CD4-positive, alpha-beta T cell (primary cell): ENCODE results near the gene C15orf62. TPM values are rescaled to one million over a fixed set of nuclear protein-coding genes. Genes with fewer than 3 reads are reported as not detected.

ENCODE experiments used
- ATAC-seq: fragments of 200-7000 bp; cut with Tn5 transposase; one replicate; pipeline ENCODE4 v1.10.0; 2022; ENCODE audit warnings: mild to moderate bottlenecking; ENCODE audit not compliant: poor library complexity
- CTCF ChIA-PET: fragments of 350-600 bp; sonication (Branson Sonifier 250); formaldehyde crosslinking; loops from one replicate; lab custom pipeline; 2021; ENCODE audit warnings: antibody characterized with exemption, inconsistent platforms; lab: Charles Lee
- POLR2A ChIA-PET: fragments of 350-600 bp; sonication (Branson Sonifier 250); formaldehyde crosslinking; loops from one replicate; lab custom pipeline; 2021; ENCODE audit warnings: antibody characterized with exemption, inconsistent platforms; lab: Charles Lee
- DNase-seq, 14 experiments: peaks; one replicate each; pipeline ENCODE4 v3.0.0-alpha.2; 2013 to 2020; ENCODE audit warnings: mixed read lengths in 2 of 14
- H3K27ac ChIP-seq, 2 donors: one replicate each; pipeline versions ENCODE4 v1.5.1 to v1.7.0; 2013; ENCODE audit warnings: low read length in 2 of 2, low read depth in 1 of 2, mild to moderate bottlenecking in 1 of 2
- H3K27me3 ChIP-seq, 2 experiments: 1 replicate in 1 of 2; 2 replicates in 1 of 2; pipeline versions ENCODE4 v1.6.1 to v1.7.0; 2013; ENCODE audit warnings: low read length in 2 of 2, control low read depth in 1 of 2, mild to moderate bottlenecking in 1 of 2, moderate library complexity in 1 of 2; ENCODE audit not compliant: insufficient read depth in 2 of 2, control insufficient read depth in 1 of 2
- H3K36me3 ChIP-seq: one replicate; pipeline ENCODE4 v1.6.1; 2013; ENCODE audit warnings: low read length, control low read depth; ENCODE audit not compliant: insufficient read depth
- H3K4me1 ChIP-seq: one replicate; pipeline ENCODE4 v1.6.1; 2013; ENCODE audit warnings: low read length, control low read depth; ENCODE audit not compliant: insufficient read depth
- H3K4me3 ChIP-seq: one replicate; pipeline ENCODE4 v1.5.1; 2013; ENCODE audit warnings: mild to moderate bottlenecking, low read length, moderate library complexity
- H3K9me3 ChIP-seq, 2 experiments: 1 replicate in 1 of 2; 2 replicates in 1 of 2; pipeline versions ENCODE4 v1.6.1 to v1.7.0; 2013; ENCODE audit warnings: low read length in 2 of 2, mild to moderate bottlenecking in 2 of 2, control low read depth in 1 of 2, moderate library complexity in 1 of 2; ENCODE audit not compliant: control insufficient read depth in 1 of 2, insufficient read depth in 1 of 2
- H3K27ac Mint-ChIP-seq: one replicate; pipeline ENCODE4 v1.8.0; 2020; ENCODE audit warnings: mixed read lengths
- H3K27me3 Mint-ChIP-seq: one replicate; pipeline ENCODE4 v1.8.0; 2021; ENCODE audit warnings: mixed read lengths
- H3K36me3 Mint-ChIP-seq: one replicate; pipeline ENCODE4 v1.8.0; 2021; ENCODE audit warnings: low read depth, mixed read lengths
- H3K4me1 Mint-ChIP-seq: one replicate; pipeline ENCODE4 v1.8.0; 2021; ENCODE audit warnings: low read depth, mixed read lengths
- H3K4me3 Mint-ChIP-seq: one replicate; pipeline ENCODE4 v1.8.0; 2020; ENCODE audit warnings: mild to moderate bottlenecking, mixed read lengths
- H3K9me3 Mint-ChIP-seq: one replicate; pipeline ENCODE4 v1.8.0; 2020; ENCODE audit warnings: mixed read lengths
- CTCF ChIP-seq: fragments of 200-600 bp; IDR thresholded peaks from one replicate; pipeline ENCODE4 v1.8.0; 2022; ENCODE audit warnings: antibody characterized with exemption, mild to moderate bottlenecking
- intact Hi-C, 2 experiments: fragments of 100-400 bp; cut with DNase I in 1 of 2; cut with micrococcal nuclease in 1 of 2; formaldehyde crosslinking; loops; one replicate each; pipeline versions ENCODE4 v1.15.1 to v1.9.0; 2023 to 2025; cut with DNase I, micrococcal nuclease
- total RNA-seq, 174 experiments: library from RNA in 2 of 174; stranded (reverse) in 2 of 174; gene quantifications; one replicate each; pipeline ENCODE4 v1.2.3 and lab custom pipeline; 2021 to 2026

C15orf62 gene
- total RNA-seq, 2 experiments from 2014 or later = 0.77 to 0.98 TPM

- H3K36me3 Mint-ChIP-seq = peaks cover 23% of the 10 kb centered on the region
- DNase-seq (peak; percentile 70 to 88 (median 78)), ATAC-seq (peak; percentile 94)
- no peaks in the 10 kb centered on the region for H3K9me3 Mint-ChIP-seq
- TF ChIP-seq CTCF = peak; percentile 82
- Histone ChIP-seq H3K4me1 (peaks cover 10% of the 10 kb centered on the region), H3K9me3 (no peaks in the 10 kb centered on the region), H3K27me3 (no peaks in the 10 kb centered on the region), H3K27ac (no peak overlapping the region), H3K4me3 (no peak overlapping the region), H3K36me3 (peaks cover 27% of the 10 kb centered on the region)
- H3K4me1 Mint-ChIP-seq = peaks cover 32% of the 10 kb centered on the region
- H3K4me3 Mint-ChIP-seq = no peak overlapping the region
- peak overlapping the region; percentile 1 for H3K27ac Mint-ChIP-seq
- intact Hi-C loops = loop anchor here (1.0 to 5.0 kb wide), 7 partner anchors 35 to 264 kb away; no protein-coding TSS in a partner anchor
- CTCF ChIA-PET = interaction anchor here (0.6 to 2.2 kb wide), 27 partner anchors 10 to 228 kb away, joined by 3 to 19 read pairs (median 5); partner anchors contain the start of genes C15orf62, GCHFR, RAD51 and VPS18
- H3K27me3 Mint-ChIP-seq = no peaks in the 10 kb centered on the region
- POLR2A ChIA-PET = interaction anchor here (1.0 to 1.8 kb wide), 5 partner anchors 19 to 501 kb away, joined by 3 to 8 read pairs (median 5); partner anchors contain the start of genes GCHFR and RAD51
These were observed 12.9 kb downstream of the C15orf62 start for GRCh38 chr15:40782609-40783227.

- intact Hi-C loops = no loop called here
- DNase-seq (no peak), ATAC-seq (no peak)
- no peaks in the 10 kb centered on the region for H3K9me3 Mint-ChIP-seq
- Histone ChIP-seq H3K36me3 (peaks cover 4% of the 10 kb centered on the region), H3K4me3 (no peak overlapping the region), H3K9me3 (no peaks in the 10 kb centered on the region), H3K4me1 (peaks cover 25% of the 10 kb centered on the region), H3K27me3 (no peaks in the 10 kb centered on the region), H3K27ac (no peak overlapping the region)
- ChIA-PET CTCF (interaction anchor here (1.7 kb wide), 1 partner anchor 84 kb away, joined by 3 read pairs; no protein-coding TSS in a partner anchor), POLR2A (interaction anchor here (0.6 kb wide), 1 partner anchor 153 kb away, joined by 3 read pairs; no protein-coding TSS in a partner anchor)
- peaks cover 9% of the 10 kb centered on the region for H3K36me3 Mint-ChIP-seq
- TF ChIP-seq CTCF = no peak
- H3K4me1 Mint-ChIP-seq = peaks cover 36% of the 10 kb centered on the region
- no peak overlapping the region for H3K4me3 Mint-ChIP-seq
- H3K27me3 Mint-ChIP-seq = no peaks in the 10 kb centered on the region
- no peak overlapping the region for H3K27ac Mint-ChIP-seq
These were observed 15.4 kb downstream of the C15orf62 start for GRCh38 chr15:40785164-40785563.

GRCh38 chr15:40785814-40786213, 16.0 kb downstream of the C15orf62 start:
- CTCF ChIA-PET = interaction anchor here (1.7 kb wide), 1 partner anchor 84 kb away, joined by 3 read pairs; no protein-coding TSS in a partner anchor
- DNase-seq = no peak

More at GRCh38 chr15:40785814-40786213, 16.0 kb downstream of the C15orf62 start:
- Histone ChIP-seq H3K4me1 (peaks cover 25% of the 10 kb centered on the region), H3K27me3 (no peaks in the 10 kb centered on the region), H3K27ac (no peak overlapping the region), H3K9me3 (no peaks in the 10 kb centered on the region), H3K36me3 (peaks cover 6% of the 10 kb centered on the region), H3K4me3 (no peak overlapping the region)
- POLR2A ChIA-PET = no interaction called here
- peaks cover 36% of the 10 kb centered on the region for H3K4me1 Mint-ChIP-seq
- intact Hi-C loops = no loop called here
- H3K27ac Mint-ChIP-seq = no peak overlapping the region
- TF ChIP-seq CTCF = no peak
- ATAC-seq = no peak
- H3K27me3 Mint-ChIP-seq = no peaks in the 10 kb centered on the region
- peaks cover 6% of the 10 kb centered on the region for H3K36me3 Mint-ChIP-seq
- H3K4me3 Mint-ChIP-seq = no peak overlapping the region
- H3K9me3 Mint-ChIP-seq = no peaks in the 10 kb centered on the region
